NCI-H345 (cell line): ENCODE measurements around the gene ZNF549.
A peak's percentile ranks its signal among the peaks of the same experiment; 100 is the strongest.
"Not testable (repeated sequence)": the region's sequence is repeated elsewhere in the genome, so short reads cannot be mapped to it uniquely, and the experiment has no call there.

Experiments
- DNase-seq: peaks from one replicate; lab custom pipeline; 2025; lab: John Stamatoyannopoulos, UW

Gene ZNF549

GRCh38 chr19:57527136-57527881 lies at the start of gene ZNF549:
Gene ZNF549, plus strand, starts transcription at chr19:57527356. Its CDS starts 218 bp downstream, at chr19:57527574.
- DNase-seq, result peak; percentile 94

DNA sequence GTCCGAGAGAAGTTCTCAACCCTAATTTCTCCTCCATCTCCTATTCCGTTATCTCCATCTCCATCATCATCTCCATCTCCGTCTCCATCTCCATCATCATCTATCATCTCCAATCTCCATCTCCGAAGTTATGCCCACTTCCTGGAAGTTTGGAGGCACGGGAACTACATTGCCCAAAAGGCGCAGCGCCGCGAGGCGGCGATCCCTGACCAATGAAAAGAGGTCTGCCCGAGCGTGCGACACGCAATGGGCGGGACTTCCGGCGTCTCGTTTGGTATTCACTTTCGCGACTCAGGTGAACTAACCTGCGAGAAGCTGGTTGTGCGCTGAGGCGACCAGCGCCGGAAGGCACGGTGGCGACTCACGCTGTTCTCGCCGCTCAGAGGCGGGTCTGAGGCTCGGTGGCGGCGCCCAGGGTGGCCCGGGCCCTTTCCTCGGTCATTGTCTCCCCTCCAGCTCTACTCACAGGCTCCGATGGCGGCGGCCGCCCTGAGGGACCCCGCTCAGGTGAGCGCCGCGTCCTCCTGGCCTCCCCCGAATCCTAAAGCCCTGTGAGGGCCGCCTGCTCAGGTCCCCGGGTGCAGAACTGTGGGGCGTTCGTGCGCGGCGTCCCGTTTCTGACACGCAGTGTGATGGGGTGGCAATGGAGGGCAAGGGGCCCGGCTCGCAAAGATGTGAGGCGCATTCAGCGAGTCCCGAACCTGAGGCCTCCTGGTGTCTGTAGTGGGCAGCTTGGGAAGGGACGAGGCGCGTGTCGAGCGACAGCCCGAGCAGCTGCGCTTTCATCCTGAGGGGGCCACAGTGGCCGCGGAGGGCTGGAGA lies 39.5 kb upstream of the ZNF549 start, which contains the start of gene ZNF419:
Gene ZNF419 (plus strand): TSS at position 274 of the 822 bp plus-strand sequence. CDS start 201 bp downstream, at position 475.
- DNase-seq, result peak; percentile 88

DNA sequence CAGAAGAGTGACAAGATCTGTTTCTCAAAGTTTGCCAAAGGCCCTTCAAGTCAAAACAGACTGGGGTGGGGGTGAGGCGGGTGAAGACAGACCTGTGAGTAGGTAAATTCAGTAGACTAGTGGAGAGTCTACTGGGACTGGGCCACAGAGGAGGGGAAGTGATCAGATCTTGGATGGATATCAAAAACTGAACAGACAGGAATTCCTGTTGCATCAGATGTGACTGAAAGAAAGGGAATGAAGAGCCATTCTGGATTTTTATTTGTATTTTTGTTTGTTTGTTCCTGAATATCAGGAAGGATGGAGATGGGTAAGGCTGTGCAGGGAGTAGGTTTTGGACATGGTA lies 38.9 kb upstream of the ZNF549 start:
- not testable (repeated sequence) for DNase-seq

DNA sequence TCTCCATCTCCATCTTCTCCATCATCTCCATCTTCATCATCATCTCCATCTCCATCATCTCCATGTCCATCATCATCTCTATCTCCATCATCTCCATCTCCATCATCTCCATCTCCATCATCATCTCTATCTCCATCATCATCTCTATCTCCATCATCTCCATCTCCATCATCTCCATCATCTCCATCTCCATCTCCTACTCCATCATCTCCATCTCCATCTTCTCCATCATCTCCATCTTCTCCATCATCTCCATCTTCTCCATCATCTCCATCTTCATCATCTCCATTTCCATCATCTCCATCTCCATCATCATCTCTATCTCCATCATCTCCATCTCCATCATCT lies 27.9 kb upstream of the ZNF549 start:
- not testable (repeated sequence) for DNase-seq

GRCh38 chr19:57499680-57500395 lies 27.3 kb upstream of the ZNF549 start, which contains the start of gene ZNF773:
Gene ZNF773, plus strand, starts transcription at chr19:57499938. Its CDS starts 143 bp downstream, at chr19:57500081.
- DNase-seq, result peak; percentile 92

DNA sequence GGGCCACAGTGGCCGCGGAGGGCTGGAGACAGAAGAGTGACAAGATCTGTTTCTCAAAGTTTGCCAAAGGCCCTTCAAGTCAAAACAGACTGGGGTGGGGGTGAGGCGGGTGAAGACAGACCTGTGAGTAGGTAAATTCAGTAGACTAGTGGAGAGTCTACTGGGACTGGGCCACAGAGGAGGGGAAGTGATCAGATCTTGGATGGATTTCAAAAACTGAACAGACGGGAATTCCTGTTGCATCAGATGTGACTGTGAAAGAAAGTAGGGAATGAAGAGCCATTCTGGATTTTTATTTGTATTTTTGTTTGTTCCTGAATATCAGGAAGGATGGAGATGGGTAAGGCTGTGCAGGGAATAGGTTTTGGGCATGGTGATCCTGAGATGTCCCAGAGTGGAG lies 26.8 kb upstream of the ZNF549 start:
- not testable (repeated sequence) for DNase-seq

- DNase-seq, result peak; percentile 35
Measured at GRCh38 chr19:57506163-57506562, 21.0 kb upstream of the ZNF549 start.

DNA sequence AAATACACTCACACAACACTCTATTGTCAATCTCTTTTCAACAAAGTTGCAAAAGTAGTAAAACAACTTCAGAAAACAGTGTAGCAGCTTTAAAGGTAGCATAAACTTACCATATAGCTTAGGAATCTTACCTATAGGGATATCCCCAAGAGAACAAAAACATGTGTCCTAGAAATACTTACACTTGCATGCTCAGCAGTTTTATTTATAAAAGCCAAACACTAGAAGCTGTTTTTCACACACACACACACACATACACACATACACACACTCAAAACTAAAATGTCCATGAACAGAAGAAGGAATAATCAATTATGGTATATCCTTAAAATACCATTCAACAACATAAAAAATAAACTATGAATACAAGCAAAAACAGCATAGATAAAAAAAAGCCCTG lies 15.7 kb upstream of the ZNF549 start:
- DNase-seq, result no peak

- DNase-seq, result peak; percentile 1
Measured at GRCh38 chr19:57512845-57513244, 14.3 kb upstream of the ZNF549 start.

- DNase-seq, result no peak
Measured at GRCh38 chr19:57515255-57515654, 11.9 kb upstream of the ZNF549 start.

GRCh38 chr19:57518021-57518420 lies 9.1 kb upstream of the ZNF549 start:
- DNase-seq, result not testable (repeated sequence)

DNA sequence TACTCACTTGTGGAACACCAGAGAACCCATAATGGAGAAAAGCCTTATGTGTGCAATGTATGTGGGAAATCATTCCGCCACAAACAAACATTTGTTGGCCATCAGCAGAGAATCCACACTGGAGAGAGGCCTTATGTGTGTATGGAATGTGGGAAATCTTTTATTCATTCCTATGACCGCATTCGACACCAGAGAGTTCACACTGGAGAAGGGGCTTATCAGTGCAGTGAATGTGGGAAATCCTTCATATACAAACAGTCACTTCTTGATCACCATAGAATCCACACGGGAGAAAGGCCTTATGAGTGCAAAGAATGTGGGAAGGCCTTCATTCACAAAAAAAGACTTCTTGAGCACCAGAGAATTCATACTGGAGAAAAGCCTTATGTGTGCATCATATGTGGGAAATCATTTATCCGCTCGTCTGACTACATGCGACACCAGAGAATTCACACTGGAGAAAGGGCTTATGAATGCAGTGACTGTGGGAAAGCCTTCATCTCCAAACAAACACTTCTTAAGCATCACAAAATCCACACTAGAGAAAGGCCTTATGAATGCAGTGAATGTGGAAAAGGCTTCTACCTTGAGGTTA lies 10.9 kb downstream of the ZNF549 start:
- DNase-seq, result no peak

DNA sequence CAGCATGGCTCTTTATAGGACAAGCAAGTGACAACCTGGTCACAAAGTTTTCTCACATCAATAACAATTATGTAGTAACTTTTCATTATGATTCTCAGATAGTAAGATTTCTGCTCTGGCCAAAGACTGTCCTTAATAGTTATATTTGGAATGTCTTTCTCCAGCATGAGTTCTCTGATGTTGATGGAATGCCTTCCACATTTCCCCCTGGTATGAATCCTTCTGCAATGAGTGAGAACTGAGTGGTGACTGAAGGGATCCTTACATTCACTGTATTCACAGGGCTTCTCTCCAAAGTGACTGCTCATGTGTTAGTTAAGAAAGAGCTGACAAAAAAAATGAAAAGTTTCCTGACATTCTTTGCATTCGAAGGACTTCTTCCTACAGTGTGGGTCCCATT lies 19.4 kb downstream of the ZNF549 start:
- no peak for DNase-seq

DNA sequence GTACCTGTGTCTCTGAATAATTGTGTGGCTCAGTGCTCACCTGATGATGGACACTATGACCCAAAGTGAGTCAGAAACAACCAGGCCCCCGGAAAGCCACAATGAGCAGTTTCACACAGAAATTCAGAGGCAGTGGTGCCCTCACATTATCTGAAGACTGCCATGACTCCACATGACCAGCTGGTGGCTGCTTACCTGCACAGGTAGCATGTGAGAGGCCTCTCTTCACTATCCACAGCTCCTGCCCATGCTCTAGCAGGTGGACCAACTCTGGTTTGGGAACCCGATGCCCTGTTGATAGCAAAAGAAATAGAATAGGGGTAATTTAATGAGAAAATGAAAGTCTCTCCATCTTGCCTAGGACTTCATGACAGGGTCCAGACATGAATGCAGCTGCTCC lies 25.3 kb downstream of the ZNF549 start:
- no peak for DNase-seq

GRCh38 chr19:57557659-57558058 lies 30.5 kb downstream of the ZNF549 start:
- DNase-seq, result no peak

DNA sequence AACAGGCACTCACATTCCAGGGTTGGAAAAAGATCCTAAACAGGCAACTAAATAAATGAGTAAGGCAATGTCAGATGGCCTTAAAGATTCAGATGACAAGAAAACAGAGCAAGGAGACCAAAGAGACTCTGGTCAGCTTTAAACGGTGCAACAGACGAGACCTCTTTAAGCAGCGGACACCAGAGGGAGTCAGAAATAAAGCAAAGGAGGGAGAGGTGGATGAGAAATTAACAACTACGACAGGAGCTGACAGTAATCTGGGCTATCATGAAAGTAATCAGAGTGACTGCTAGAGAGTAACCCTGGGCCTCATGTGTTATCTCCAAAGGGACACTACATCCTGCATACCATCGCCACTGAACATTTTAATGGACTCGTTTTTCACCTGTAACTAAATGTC lies 31.4 kb downstream of the ZNF549 start:
- no peak for DNase-seq

DNA sequence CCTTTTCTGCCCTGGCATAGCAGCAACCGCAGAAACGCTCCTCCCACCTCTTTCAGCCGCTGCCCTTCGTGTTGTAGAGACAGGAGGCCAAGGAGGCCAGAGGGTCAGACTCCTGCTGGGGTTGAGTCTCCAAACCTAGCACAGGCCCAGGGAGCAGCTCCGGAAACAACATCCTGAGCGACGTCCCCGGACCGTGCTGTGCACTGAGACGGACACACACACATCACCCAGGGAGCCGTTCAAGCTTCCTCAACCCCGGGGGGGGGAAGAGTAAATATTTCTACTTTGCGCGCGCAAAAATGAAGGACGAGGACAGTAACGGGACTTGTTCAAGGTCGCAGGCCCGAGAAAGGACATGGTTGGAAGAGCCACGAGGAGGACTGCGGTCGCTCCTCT lies 31.9 kb downstream of the ZNF549 start:
- no peak for DNase-seq

DNA sequence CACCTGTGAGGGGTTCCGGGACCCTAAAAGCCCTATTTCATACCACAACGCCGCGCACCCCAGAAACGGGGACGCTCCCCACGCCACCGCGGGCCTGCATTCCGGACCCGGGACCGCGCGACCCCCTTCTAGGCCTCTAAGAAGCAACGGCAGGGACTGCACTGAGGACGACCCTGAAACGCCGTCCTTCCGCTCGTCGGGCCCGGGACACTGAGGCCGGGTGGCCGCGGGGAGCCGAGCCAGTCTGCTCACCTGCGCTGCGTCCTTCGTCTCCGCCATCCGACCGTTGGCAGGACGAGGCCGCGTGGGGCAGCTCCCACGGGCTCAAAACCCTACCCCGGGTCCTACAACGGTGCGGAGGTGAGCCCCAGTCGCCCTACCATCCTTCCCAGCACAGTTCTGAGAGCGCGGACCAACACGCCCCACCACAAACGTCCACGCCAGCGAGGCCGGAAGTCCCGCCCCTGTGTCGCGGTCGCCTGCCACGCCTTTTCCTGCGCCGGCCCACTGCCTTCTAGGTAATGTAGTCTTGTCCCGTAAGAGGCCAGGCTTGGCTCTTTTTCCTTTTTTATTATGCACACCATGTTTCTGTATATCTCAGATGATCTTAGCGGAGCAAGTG lies 32.4 kb downstream of the ZNF549 start, which contains the start of gene ZNF550:
Gene ZNF550 (minus strand): TSS at position 460 of the 622 bp plus-strand sequence. CDS start 181 bp downstream, at position 279.
- peak; percentile 79 for DNase-seq

DNA sequence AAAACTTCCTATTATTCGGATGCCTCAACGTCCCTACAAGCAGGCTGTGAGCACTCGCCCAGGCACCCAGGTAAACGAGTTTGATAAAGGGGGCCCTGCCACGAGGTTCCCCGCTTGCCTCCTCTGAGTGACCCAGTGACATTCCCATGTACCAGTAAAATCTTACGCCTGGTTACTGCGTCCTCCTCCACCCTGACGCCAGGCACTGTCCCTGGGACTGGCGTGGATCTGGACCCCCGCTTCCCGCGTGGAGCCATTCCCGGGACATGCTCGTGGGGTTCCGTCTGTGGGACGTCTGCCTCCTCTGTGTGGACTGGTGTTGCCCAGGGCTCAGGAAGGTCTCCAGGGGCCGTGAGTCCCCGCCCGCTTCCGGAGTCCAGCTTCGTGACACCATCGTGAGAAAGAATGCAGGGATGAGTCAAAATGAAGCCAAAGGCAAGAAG lies 32.9 kb downstream of the ZNF549 start:
- DNase-seq, result no peak

GRCh38 chr19:57563547-57563946 lies 36.4 kb downstream of the ZNF549 start:
- no peak for DNase-seq
